Fibroblast of mammary gland (primary cell): Measurements from ENCODE around the gene IGFALS.

Source experiments
- DNase-seq: peaks from one replicate; pipeline ENCODE4 v3.0.0-alpha.2; 2010; ENCODE audit warnings: low read depth
- H3K4me3 ChIP-seq: 2 replicates; pipeline ENCODE4 v1.5.1; 2011; ENCODE audit warnings: low read depth, mild to moderate bottlenecking, low read length, moderate library complexity; ENCODE audit not compliant: control insufficient read depth
- CTCF ChIP-seq: conservative IDR thresholded peaks from 2 replicates; pipeline ENCODE4 v1.5.1; 2011; ENCODE audit warnings: low read depth, low read length, inconsistent platforms; ENCODE audit not compliant: control insufficient read depth, insufficient read depth

The IGFALS gene

GRCh38 chr16:1789643-1790045 lies 3.9 kb downstream of the IGFALS start:
- no peak for TF ChIP-seq CTCF

GRCh38 chr16:1788708-1789100 lies 4.8 kb downstream of the IGFALS start:
- H3K4me3 ChIP-seq, result no peak overlapping the region
- DNase-seq, result no peak
- TF ChIP-seq CTCF, result no peak

More at GRCh38 chr16:1789643-1790045, 3.9 kb downstream of the IGFALS start:
- DNase-seq, result no peak
- no peak overlapping the region for H3K4me3 ChIP-seq

- no peak for TF ChIP-seq CTCF
- H3K4me3 ChIP-seq, result no peak overlapping the region
- DNase-seq, result no peak
These were observed 5.3 kb downstream of the IGFALS start for GRCh38 chr16:1788095-1788707.

GRCh38 chr16:1787322-1788094 lies 6.0 kb downstream of the IGFALS start:
- no peak for DNase-seq
- H3K4me3 ChIP-seq, result no peak overlapping the region
- TF ChIP-seq CTCF, result no peak

GRCh38 chr16:1787056-1787321 lies 6.5 kb downstream of the IGFALS start:
- no peak for DNase-seq
- TF ChIP-seq CTCF, result no peak
- H3K4me3 ChIP-seq, result no peak overlapping the region

- no peak overlapping the region for H3K4me3 ChIP-seq
- no peak for TF ChIP-seq CTCF
- DNase-seq, result no peak
These were observed 7.1 kb downstream of the IGFALS start for GRCh38 chr16:1786242-1787055.
